ENCODE data around the gene DUSP7.

DUSP7 gene

GRCh38 chr3:52025453-52025852 lies 30.9 kb downstream of the DUSP7 start:
- TF ChIP-seq CTCF (IDR thresholded peaks at IDR 0.05; ENCODE audit: low read depth, low read length) = no peak
- DNase-seq = peak; percentile 63

GRCh38 chr3:52024765-52025452 lies 31.5 kb downstream of the DUSP7 start:
- H3K27ac ChIP-seq = peak overlapping the region; percentile 96
- H3K9me3 ChIP-seq (ENCODE audit: severe bottlenecking) = no peaks in the 10 kb centered on the region
- DNase-seq = no peak
- H3K4me3 ChIP-seq (ENCODE audit: low read depth, low read length) = peak overlapping the region; percentile 24
- no peaks in the 10 kb centered on the region for H3K36me3 ChIP-seq
- no peaks in the 10 kb centered on the region for H3K27me3 ChIP-seq (ENCODE audit: insufficient read depth, low read depth, severe bottlenecking)
- no peak for TF ChIP-seq CTCF (IDR thresholded peaks at IDR 0.05; ENCODE audit: low read depth, low read length)

More at GRCh38 chr3:52025453-52025852, 30.9 kb downstream of the DUSP7 start:
- Histone ChIP-seq H3K4me3 (ENCODE audit: low read depth, low read length) (peak overlapping the region; percentile 24), H3K27ac (peak overlapping the region; percentile 96), H3K27me3 (ENCODE audit: insufficient read depth, low read depth, severe bottlenecking) (no peaks in the 10 kb centered on the region), H3K9me3 (ENCODE audit: severe bottlenecking) (no peaks in the 10 kb centered on the region), H3K36me3 (no peaks in the 10 kb centered on the region)

- Histone ChIP-seq H3K27me3 (ENCODE audit: insufficient read depth, low read depth, severe bottlenecking) (no peaks in the 10 kb centered on the region), H3K27ac (peak overlapping the region; percentile 96), H3K9me3 (ENCODE audit: severe bottlenecking) (no peaks in the 10 kb centered on the region), H3K4me3 (ENCODE audit: low read depth, low read length) (peak overlapping the region; percentile 3), H3K36me3 (no peaks in the 10 kb centered on the region)
- DNase-seq = no peak
- TF ChIP-seq CTCF (IDR thresholded peaks at IDR 0.05; ENCODE audit: low read depth, low read length) = no peak
Measured at GRCh38 chr3:52023860-52024764, 32.3 kb downstream of the DUSP7 start.

- Histone ChIP-seq H3K9me3 (ENCODE audit: severe bottlenecking) (no peaks in the 10 kb centered on the region), H3K4me3 (ENCODE audit: low read depth, low read length) (peak overlapping the region; percentile 13), H3K27ac (peak overlapping the region; percentile 96), H3K27me3 (ENCODE audit: insufficient read depth, low read depth, severe bottlenecking) (no peaks in the 10 kb centered on the region), H3K36me3 (no peaks in the 10 kb centered on the region)
- no peak for TF ChIP-seq CTCF (IDR thresholded peaks at IDR 0.05; ENCODE audit: low read depth, low read length)
- no peak for DNase-seq
Measured at GRCh38 chr3:52023101-52023770, 33.1 kb downstream of the DUSP7 start.

GRCh38 chr3:52022323-52023100 lies 33.9 kb downstream of the DUSP7 start:
- peak; percentile 67 for DNase-seq
- no peak for TF ChIP-seq CTCF (IDR thresholded peaks at IDR 0.05; ENCODE audit: low read depth, low read length)
- peak overlapping the region; percentile 13 for H3K4me3 ChIP-seq (ENCODE audit: low read depth, low read length)
- H3K36me3 ChIP-seq = no peaks in the 10 kb centered on the region
- H3K27ac ChIP-seq = peak overlapping the region; percentile 96
- H3K27me3 ChIP-seq (ENCODE audit: insufficient read depth, low read depth, severe bottlenecking) = no peaks in the 10 kb centered on the region
- no peaks in the 10 kb centered on the region for H3K9me3 ChIP-seq (ENCODE audit: severe bottlenecking)

All from WERI-Rb-1 (cell line).